Mucosa of rectum (tissue), 2 donors: ENCODE data around the gene WTIP.

Source experiments
- H3K27ac ChIP-seq, 2 donors: one replicate each; pipeline ENCODE4 v1.7.0; 2013; ENCODE audit warnings: inconsistent platforms in 2 of 2, low read depth in 2 of 2, low read length in 2 of 2
- H3K27me3 ChIP-seq, 2 donors: one replicate each; pipeline ENCODE4 v1.7.0; 2013; ENCODE audit warnings: low read length in 2 of 2; ENCODE audit not compliant: control insufficient read depth in 2 of 2, insufficient read depth in 2 of 2
- H3K36me3 ChIP-seq, 2 donors: one replicate each; pipeline ENCODE4 v1.7.0; 2013; ENCODE audit warnings: low read length in 2 of 2; ENCODE audit not compliant: control insufficient read depth in 2 of 2, insufficient read depth in 2 of 2
- H3K4me1 ChIP-seq, 2 donors: one replicate each; pipeline ENCODE4 v1.7.0; 2013; ENCODE audit warnings: low read length in 2 of 2, mild to moderate bottlenecking in 1 of 2; ENCODE audit not compliant: control insufficient read depth in 2 of 2, insufficient read depth in 2 of 2
- H3K4me3 ChIP-seq, 2 donors: one replicate each; pipeline ENCODE4 v1.7.0; 2013; ENCODE audit warnings: low read length in 2 of 2
- H3K9ac ChIP-seq, 2 donors: one replicate each; pipeline ENCODE4 v1.7.0; 2013; ENCODE audit warnings: low read length in 2 of 2, low read depth in 1 of 2, mild to moderate bottlenecking in 1 of 2
- H3K9me3 ChIP-seq, 2 donors: one replicate each; pipeline ENCODE4 v1.7.0; 2013; ENCODE audit warnings: low read length in 2 of 2; ENCODE audit not compliant: control insufficient read depth in 2 of 2
- donor health status: healthy.
- donor health status: Normal muscosa, but diverticular disease.

Gene WTIP

GRCh38 chr19:34493038-34493648 lies 11.6 kb downstream of the WTIP start:
- no peaks in the 10 kb centered on the region for H3K36me3 ChIP-seq
- no peak overlapping the region for H3K4me3 ChIP-seq
- no peaks in the 10 kb centered on the region for H3K4me1 ChIP-seq
- H3K9me3 ChIP-seq: no peaks in the 10 kb centered on the region
- no peak overlapping the region for H3K27ac ChIP-seq
- H3K9ac ChIP-seq: no peak overlapping the region
- H3K27me3 ChIP-seq: no peaks in the 10 kb centered on the region

DNA sequence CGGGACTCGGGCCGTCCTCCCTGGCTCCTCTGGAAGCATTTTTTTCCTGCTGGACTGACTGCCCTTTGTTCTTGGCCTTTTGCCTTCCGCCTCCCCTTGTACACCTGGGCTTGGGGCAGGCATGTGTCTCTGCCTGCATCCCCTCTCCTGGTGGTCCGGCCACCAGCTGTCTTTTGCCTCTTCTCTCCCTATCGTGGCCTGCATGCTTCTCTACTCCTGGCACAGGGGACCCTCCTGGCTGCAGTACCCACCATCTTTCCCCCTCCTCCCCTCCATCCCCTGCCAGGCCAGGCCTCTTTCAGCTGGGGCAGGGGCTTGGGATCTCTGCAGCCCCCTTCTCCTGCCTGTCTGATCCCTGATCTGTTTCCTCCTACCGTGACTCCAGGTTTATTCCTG lies 12.1 kb downstream of the WTIP start:
- no peak overlapping the region for H3K9ac ChIP-seq
- H3K27me3 ChIP-seq: no peaks in the 10 kb centered on the region
- H3K27ac ChIP-seq: no peak overlapping the region
- no peaks in the 10 kb centered on the region for H3K4me1 ChIP-seq
- no peak overlapping the region for H3K4me3 ChIP-seq
- H3K9me3 ChIP-seq: no peaks in the 10 kb centered on the region
- no peaks in the 10 kb centered on the region for H3K36me3 ChIP-seq

DNA sequence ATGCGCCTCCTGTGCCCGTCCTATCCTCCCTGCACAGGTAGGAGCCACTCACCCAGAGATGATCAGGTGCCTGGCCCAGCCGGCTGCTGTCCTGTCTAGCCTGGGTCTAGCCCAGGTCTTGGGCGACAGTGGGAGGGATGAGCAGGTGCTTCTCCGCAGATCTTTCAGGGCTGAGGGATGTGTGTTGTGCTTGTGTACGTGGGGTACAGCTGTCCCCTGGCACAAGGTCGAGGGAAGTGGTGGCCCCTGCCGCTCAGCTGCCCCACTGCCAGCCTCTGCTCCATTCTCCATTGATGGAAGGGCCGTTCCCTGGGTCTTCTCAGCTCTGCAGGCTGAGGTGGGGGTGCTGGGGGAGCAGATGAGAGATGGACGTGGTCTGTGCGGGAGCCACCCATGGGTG lies 13.0 kb downstream of the WTIP start:
- Histone ChIP-seq H3K36me3 (no peaks in the 10 kb centered on the region), H3K27me3 (no peaks in the 10 kb centered on the region), H3K27ac (no peak overlapping the region)

GRCh38 chr19:34495416-34495815 lies 13.9 kb downstream of the WTIP start:
- Histone ChIP-seq H3K4me1 (no peaks in the 10 kb centered on the region), H3K4me3 (no peak overlapping the region), H3K9ac (no peak overlapping the region), H3K9me3 (no peaks in the 10 kb centered on the region), H3K27me3 (no peaks in the 10 kb centered on the region), H3K27ac (no peak overlapping the region), H3K36me3 (no peaks in the 10 kb centered on the region)

More for the DNA sequence above, 13.0 kb downstream of the WTIP start:
- Histone ChIP-seq H3K9ac (no peak overlapping the region), H3K4me3 (no peak overlapping the region), H3K9me3 (no peaks in the 10 kb centered on the region), H3K4me1 (no peaks in the 10 kb centered on the region)

GRCh38 chr19:34497112-34497805 lies 15.7 kb downstream of the WTIP start:
- Histone ChIP-seq H3K9ac (no peak overlapping the region), H3K27me3 (no peaks in the 10 kb centered on the region), H3K27ac (no peak overlapping the region), H3K4me1 (no peaks in the 10 kb centered on the region), H3K4me3 (no peak overlapping the region), H3K9me3 (no peaks in the 10 kb centered on the region), H3K36me3 (no peaks in the 10 kb centered on the region)

GRCh38 chr19:34499155-34499834 lies 17.7 kb downstream of the WTIP start:
- Histone ChIP-seq H3K27ac (no peak overlapping the region), H3K9me3 (no peaks in the 10 kb centered on the region), H3K36me3 (no peaks in the 10 kb centered on the region)

GRCh38 chr19:34500656-34501120 lies 19.1 kb downstream of the WTIP start:
- no peaks in the 10 kb centered on the region for H3K36me3 ChIP-seq

More at GRCh38 chr19:34499155-34499834, 17.7 kb downstream of the WTIP start:
- H3K4me1 ChIP-seq: no peaks in the 10 kb centered on the region
- H3K27me3 ChIP-seq: no peaks in the 10 kb centered on the region
- H3K4me3 ChIP-seq: no peak overlapping the region
- H3K9ac ChIP-seq: no peak overlapping the region

GRCh38 chr19:34501339-34502320 lies 20.1 kb downstream of the WTIP start:
- Histone ChIP-seq H3K27ac (no peak overlapping the region), H3K4me1 (no peaks in the 10 kb centered on the region), H3K9ac (no peak overlapping the region), H3K27me3 (no peaks in the 10 kb centered on the region), H3K36me3 (no peaks in the 10 kb centered on the region), H3K9me3 (no peaks in the 10 kb centered on the region), H3K4me3 (no peak overlapping the region)

More at GRCh38 chr19:34500656-34501120, 19.1 kb downstream of the WTIP start:
- Histone ChIP-seq H3K9ac (no peak overlapping the region), H3K4me1 (no peaks in the 10 kb centered on the region), H3K27ac (no peak overlapping the region), H3K9me3 (no peaks in the 10 kb centered on the region), H3K27me3 (no peaks in the 10 kb centered on the region), H3K4me3 (no peak overlapping the region)

DNA sequence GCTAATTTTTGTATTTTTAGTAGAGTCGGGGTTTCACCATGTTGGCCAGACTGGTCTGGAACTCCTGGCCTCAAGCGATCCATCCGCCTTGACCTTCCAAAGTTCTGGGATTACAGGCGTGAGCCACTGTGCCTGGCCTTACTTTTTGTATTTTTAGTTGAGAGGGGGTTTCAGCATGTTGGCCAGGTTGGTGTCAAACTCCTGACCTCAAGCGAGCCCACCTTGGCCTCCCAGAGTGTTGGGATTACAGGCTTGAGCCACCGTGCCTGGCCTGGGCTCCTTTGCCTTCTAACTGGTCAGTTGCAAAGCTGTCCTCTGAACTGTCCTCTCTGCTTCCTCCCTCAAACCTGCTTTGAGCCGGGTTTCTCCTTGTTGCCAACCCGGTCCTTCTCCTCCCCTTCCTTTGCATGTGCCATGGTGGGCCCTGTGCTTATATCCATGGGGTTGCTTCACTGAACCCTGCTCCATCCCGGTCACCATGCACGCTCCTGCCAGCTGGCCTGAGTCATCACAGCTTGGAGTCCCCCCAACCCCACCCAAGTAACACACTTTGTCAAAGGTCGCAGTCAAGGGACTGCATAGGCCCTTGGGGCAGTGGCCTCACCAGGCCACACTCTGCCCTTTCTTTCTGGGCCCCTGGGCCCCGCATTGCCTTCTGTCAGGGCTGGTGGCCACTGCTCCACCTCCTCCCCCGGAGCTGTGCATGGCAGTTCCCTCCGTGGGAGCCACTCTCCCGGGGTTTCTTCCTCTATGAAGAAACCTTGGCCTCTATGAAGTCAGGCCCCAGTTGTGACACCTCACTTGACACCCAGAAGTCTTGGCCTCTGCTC lies 21.2 kb downstream of the WTIP start:
- no peaks in the 10 kb centered on the region for H3K9me3 ChIP-seq
- no peak overlapping the region for H3K4me3 ChIP-seq
- H3K36me3 ChIP-seq: no peaks in the 10 kb centered on the region
- no peak overlapping the region for H3K27ac ChIP-seq
- no peak overlapping the region for H3K9ac ChIP-seq
- no peaks in the 10 kb centered on the region for H3K4me1 ChIP-seq
- no peaks in the 10 kb centered on the region for H3K27me3 ChIP-seq
